ENCODE data around the gene ZDHHC24. TPM values are rescaled to one million over a fixed set of nuclear protein-coding genes. Genes with fewer than 3 reads are reported as not detected.

The ZDHHC24 gene
- total RNA-seq, 1 experiment from 2014 or later = 10.5 TPM

GRCh38 chr11:66568124-66568916 is 22.5 kb upstream of the ZDHHC24 start, which contains the start of gene CTSF (continued):
- TF ChIP-seq ZBTB33 (IDR thresholded peaks at IDR 0.05; ENCODE audit: extremely low read depth, insufficient replicate concordance, low read length) = no peak

- no peak overlapping the region for H3K4me2 ChIP-seq (ENCODE audit: low read length)
- ATAC-seq (no peak), DNase-seq (ENCODE audit: low read depth, low spot score) (no peak)
- H3K9ac ChIP-seq (ENCODE audit: low read length) = no peak overlapping the region
- H2AFZ ChIP-seq (ENCODE audit: low read depth, low read length, poor library complexity, severe bottlenecking) = no peak overlapping the region
- peaks cover 3% of the 10 kb centered on the region; the same call in 1 of the 2 replicates for H3K27me3 ChIP-seq (ENCODE audit: insufficient read depth, low read length)
- no peaks in the 10 kb centered on the region for H3K9me3 ChIP-seq (ENCODE audit: control insufficient read depth in 1 of 2, insufficient read depth in 1 of 2, low read depth in 1 of 2, low read length in 2 of 2)
- H3K27ac ChIP-seq (ENCODE audit: low read depth, low read length) = no peak overlapping the region
- POLR2A ChIA-PET = no interaction called here
- H3K4me1 ChIP-seq (ENCODE audit: control insufficient read depth in 1 of 2, insufficient read depth in 2 of 2, low read length in 2 of 2) = no peaks in the 10 kb centered on the region
- no peaks in the 10 kb centered on the region for H4K20me1 ChIP-seq (ENCODE audit: insufficient read depth)
- RAD21 ChIA-PET (ENCODE audit: low non-redundant PET in 1 of 2, low total read pairs in 2 of 2, uncharacterized antibody in 2 of 2, unreplicated experiment in 2 of 2) = no interaction called here
- H3K36me3 ChIP-seq (ENCODE audit: control insufficient read depth in 1 of 2, insufficient read depth in 2 of 2, low read length in 2 of 2) = no peaks in the 10 kb centered on the region
- intact Hi-C loops (cut with micrococcal nuclease) = no loop called here
- BruUV-seq (replicated peaks) = no TSS peak
- CTCF ChIA-PET = no interaction called here
- H3K9me2 ChIP-seq (ENCODE audit: insufficient read depth) = no peaks in the 10 kb centered on the region
- H3K4me3 ChIP-seq (replicated peaks in 1 of 2; ENCODE audit: low read depth in 1 of 2, low read length in 2 of 2) = no peak overlapping the region
- no peaks in the 10 kb centered on the region for H3K79me2 ChIP-seq (ENCODE audit: insufficient read depth, low read length)
- no peak for TF ChIP-seq CTCF (IDR thresholded peaks at IDR 0.05 in 2 of 3, conservative IDR thresholded peaks at IDR 0.05 in 1 of 3; ENCODE audit: borderline replicate concordance in 1 of 3, insufficient read depth in 1 of 3, low read depth in 2 of 3, low read length in 2 of 3)
- TF ChIP-seq EZH2 (IDR thresholded peaks at IDR 0.05) = no peak
- no peak for TF ChIP-seq YY1 (IDR thresholded peaks at IDR 0.05; ENCODE audit: extremely low read depth, insufficient replicate concordance, low read depth, low read length)
- no peak for TF ChIP-seq FOSL1 (IDR thresholded peaks at IDR 0.05; ENCODE audit: low read depth)
- TF ChIP-seq CBX3 (IDR thresholded peaks at IDR 0.05; ENCODE audit: low read depth) = no peak
- no peak for TF ChIP-seq JUND (IDR thresholded peaks at IDR 0.05)
- no peak for TF ChIP-seq EGR1 (IDR thresholded peaks at IDR 0.05; ENCODE audit: low read depth)
- no peak for TF ChIP-seq SP1 (IDR thresholded peaks at IDR 0.05; ENCODE audit: low read depth)
- no peak for TF ChIP-seq MAX (IDR thresholded peaks at IDR 0.05)
- no peak for TF ChIP-seq POLR2AphosphoS5 (IDR thresholded peaks at IDR 0.05; ENCODE audit: low read depth, low read length)
- TF ChIP-seq ZNF274 (IDR thresholded peaks at IDR 0.05; ENCODE audit: low read depth, low read length) = no peak
- TF ChIP-seq ATF3 (IDR thresholded peaks at IDR 0.05) = no peak
- no peak for TF ChIP-seq ELF1 (IDR thresholded peaks at IDR 0.05; ENCODE audit: borderline replicate concordance, low read depth)
- no peak for TF ChIP-seq REST (IDR thresholded peaks at IDR 0.05; ENCODE audit: low read depth)
- TF ChIP-seq ZFX (IDR thresholded peaks at IDR 0.05) = no peak
- no peak for TF ChIP-seq RAD21 (IDR thresholded peaks at IDR 0.05; ENCODE audit: low read depth)
- TF ChIP-seq TCF7L2 (IDR thresholded peaks at IDR 0.05; ENCODE audit: borderline replicate concordance, extremely low read depth, insufficient read depth, insufficient read length) = no peak
Measured at GRCh38 chr11:66567787-66568123, 21.9 kb upstream of the ZDHHC24 start.

Data from HCT116 (cell line).